Left ventricle myocardium inferior (tissue), 1 donor: ENCODE data around the gene OLAH. TPM values are rescaled to one million over a fixed set of nuclear protein-coding genes. Genes with fewer than 3 reads are reported as not detected.

Source experiments
- DNase-seq: peaks from one replicate; pipeline ENCODE4 v3.0.0-alpha.2; 2020
- H3K27ac ChIP-seq: fragments of 200-600 bp; replicated peaks from 2 replicates; pipeline ENCODE4 v1.8.0; 2021
- H3K27me3 ChIP-seq: fragments of 200-600 bp; 2 replicates; pipeline ENCODE4 v1.8.0; 2021; ENCODE audit warnings: low read depth
- H3K36me3 ChIP-seq: fragments of 200-600 bp; 2 replicates; pipeline ENCODE4 v1.8.0; 2021
- H3K4me1 ChIP-seq: fragments of 200-600 bp; 2 replicates; pipeline ENCODE4 v1.8.0; 2021
- H3K4me3 ChIP-seq: fragments of 200-600 bp; 2 replicates; pipeline ENCODE4 v1.8.0; 2021; ENCODE audit warnings: mild to moderate bottlenecking, moderate library complexity
- H3K9me3 ChIP-seq: fragments of 200-600 bp; replicated peaks from 2 replicates; pipeline ENCODE4 v1.8.0; 2021
- intact Hi-C: fragments of 100-400 bp; cut with micrococcal nuclease; formaldehyde crosslinking; loops from one replicate; pipeline ENCODE4 v1.11.0; 2022
- total RNA-seq: library from RNA; stranded (reverse); fragmentation: NEBNext Ultra II Directional; extraction: Animal tissue kit (Norgen Biotek cat#: 25700); gene quantifications from one replicate; pipeline ENCODE4 v1.2.1, GENCODE V29; 2021
- TF ChIP-seq, protein P1 (sequence below): fragments of 200-600 bp; IDR thresholded peaks from 2 replicates; pipeline ENCODE4 v1.8.0; 2021; ENCODE audit warnings: antibody characterized with exemption, mild to moderate bottlenecking, borderline replicate concordance
- donor health status: DM: no; HTN: yes; CAD: no; lungs with severe emphysema.

OLAH gene
- total RNA-seq, 1 donor from 2014 or later: not detected

- no peaks in the 10 kb centered on the region for H3K4me1 ChIP-seq
- TF ChIP-seq, protein P1, sequence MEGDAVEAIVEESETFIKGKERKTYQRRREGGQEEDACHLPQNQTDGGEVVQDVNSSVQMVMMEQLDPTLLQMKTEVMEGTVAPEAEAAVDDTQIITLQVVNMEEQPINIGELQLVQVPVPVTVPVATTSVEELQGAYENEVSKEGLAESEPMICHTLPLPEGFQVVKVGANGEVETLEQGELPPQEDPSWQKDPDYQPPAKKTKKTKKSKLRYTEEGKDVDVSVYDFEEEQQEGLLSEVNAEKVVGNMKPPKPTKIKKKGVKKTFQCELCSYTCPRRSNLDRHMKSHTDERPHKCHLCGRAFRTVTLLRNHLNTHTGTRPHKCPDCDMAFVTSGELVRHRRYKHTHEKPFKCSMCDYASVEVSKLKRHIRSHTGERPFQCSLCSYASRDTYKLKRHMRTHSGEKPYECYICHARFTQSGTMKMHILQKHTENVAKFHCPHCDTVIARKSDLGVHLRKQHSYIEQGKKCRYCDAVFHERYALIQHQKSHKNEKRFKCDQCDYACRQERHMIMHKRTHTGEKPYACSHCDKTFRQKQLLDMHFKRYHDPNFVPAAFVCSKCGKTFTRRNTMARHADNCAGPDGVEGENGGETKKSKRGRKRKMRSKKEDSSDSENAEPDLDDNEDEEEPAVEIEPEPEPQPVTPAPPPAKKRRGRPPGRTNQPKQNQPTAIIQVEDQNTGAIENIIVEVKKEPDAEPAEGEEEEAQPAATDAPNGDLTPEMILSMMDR: no peak
- peaks cover 7% of the 10 kb centered on the region for H3K27me3 ChIP-seq
- no peak overlapping the region for H3K4me3 ChIP-seq
- intact Hi-C loops: no loop called here
- no peak overlapping the region for H3K27ac ChIP-seq
- no peak for DNase-seq
- H3K36me3 ChIP-seq: no peaks in the 10 kb centered on the region
- no peaks in the 10 kb centered on the region for H3K9me3 ChIP-seq
These were observed 16.0 kb upstream of the OLAH start for GRCh38 chr10:15027741-15028140.

GRCh38 chr10:15035385-15036301 is 8.1 kb upstream of the OLAH start:
- no peak overlapping the region for H3K4me3 ChIP-seq
- no peaks in the 10 kb centered on the region for H3K27me3 ChIP-seq
- H3K4me1 ChIP-seq: no peaks in the 10 kb centered on the region
- TF ChIP-seq, protein P1: no peak
- no peak overlapping the region for H3K27ac ChIP-seq
- no peaks in the 10 kb centered on the region for H3K36me3 ChIP-seq
- peak; percentile 21 for DNase-seq
- intact Hi-C loops: no loop called here
- no peaks in the 10 kb centered on the region for H3K9me3 ChIP-seq

DNA sequence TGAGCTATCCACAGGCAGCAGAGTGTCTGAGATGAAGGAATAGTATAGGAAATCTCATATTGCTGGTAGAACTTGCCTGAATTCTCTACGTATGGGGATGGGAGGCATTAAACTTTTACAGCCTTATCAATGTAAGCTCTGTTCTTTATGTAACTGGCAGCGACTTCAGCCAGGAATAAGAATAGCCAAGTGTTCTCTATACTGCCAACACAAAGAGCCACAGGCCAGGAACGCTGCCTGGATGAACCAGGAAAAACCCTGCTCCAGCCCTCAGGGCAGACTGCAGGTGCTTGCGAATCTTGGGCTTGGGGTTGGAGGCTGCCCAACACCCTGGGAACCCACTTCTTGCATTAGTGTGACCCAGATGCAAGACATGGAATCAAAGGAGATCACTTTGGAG is 6.1 kb upstream of the OLAH start:
- Histone ChIP-seq H3K36me3 (no peaks in the 10 kb centered on the region), H3K9me3 (no peaks in the 10 kb centered on the region), H3K4me1 (no peaks in the 10 kb centered on the region), H3K27me3 (no peaks in the 10 kb centered on the region), H3K4me3 (no peak overlapping the region), H3K27ac (no peak overlapping the region)
- DNase-seq: no peak
- intact Hi-C loops: no loop called here
- TF ChIP-seq, protein P1: no peak

GRCh38 chr10:15038416-15038815 is 5.3 kb upstream of the OLAH start:
- TF ChIP-seq, protein P1: no peak
- Histone ChIP-seq H3K36me3 (no peaks in the 10 kb centered on the region), H3K4me3 (no peak overlapping the region), H3K4me1 (no peaks in the 10 kb centered on the region), H3K27me3 (no peaks in the 10 kb centered on the region), H3K9me3 (peaks cover 2% of the 10 kb centered on the region), H3K27ac (no peak overlapping the region)
- no peak for DNase-seq
- intact Hi-C loops: no loop called here

- no peak for DNase-seq
- Histone ChIP-seq H3K36me3 (no peaks in the 10 kb centered on the region), H3K9me3 (peaks cover 7% of the 10 kb centered on the region), H3K4me3 (no peak overlapping the region), H3K27ac (no peak overlapping the region), H3K27me3 (peaks cover 3% of the 10 kb centered on the region), H3K4me1 (no peaks in the 10 kb centered on the region)
- intact Hi-C loops: no loop called here
- TF ChIP-seq, protein P1: no peak
These were observed 1.6 kb downstream of the OLAH start for GRCh38 chr10:15045380-15045779.
